HCT116 (cell line): Measurements from ENCODE around the gene SEPTIN5. TPM values are rescaled to one million over a fixed set of nuclear protein-coding genes. Genes with fewer than 3 reads are reported as not detected.

Experiments
- ATAC-seq: fragments of 200-7000 bp; cut with Tn5 transposase; 2 replicates; pipeline ENCODE4 v1.9.1; 2020; ENCODE audit warnings: mild to moderate bottlenecking, moderate library complexity
- BruUV-seq: library from RNA; stranded (reverse); fragments of 400-500 nt; replicated peaks from 2 replicates; lab custom pipeline; 2021; lab: Mats Ljungman, UMichigan
- CTCF ChIA-PET: fragments of 300-600 bp; sonication (Branson Sonifier 250); formaldehyde crosslinking; loops from one replicate; lab custom pipeline; 2021; ENCODE audit warnings: antibody characterized with exemption; lab: Charles Lee
- POLR2A ChIA-PET: fragments of 300-600, 350-600 bp; sonication (Branson Sonifier 250); formaldehyde crosslinking; loops from one replicate; lab custom pipeline; 2021; ENCODE audit warnings: antibody characterized with exemption; lab: Charles Lee
- RAD21 ChIA-PET, 2 experiments: fragments of 300-600 bp; sonication (Branson Sonifier 250); formaldehyde crosslinking; loops; one replicate each; lab custom pipeline; 2023; ENCODE audit warnings: low total read pairs in 2 of 2; ENCODE audit not compliant: uncharacterized antibody in 2 of 2, unreplicated experiment in 2 of 2, low non-redundant PET in 1 of 2; lab: Charles Lee
- DNase-seq: peaks from one replicate; pipeline ENCODE4 v3.0.0-alpha.2; 2010; ENCODE audit warnings: low read depth, low spot score
- H2AFZ ChIP-seq: fragments of 200-600 bp; shearing (Covaris generic), sonication (generic); 2 replicates; pipeline ENCODE4 v1.6.1; 2017; ENCODE audit warnings: low read depth, mixed run types, mixed read lengths, antibody characterized with exemption, low read length; ENCODE audit not compliant: poor library complexity, severe bottlenecking
- H3K27ac ChIP-seq: 2 replicates; pipeline ENCODE4 v1.5.1; 2012; ENCODE audit warnings: low read depth, low read length
- H3K27me3 ChIP-seq: fragments of 200-600 bp; sonication (generic); 2 replicates; pipeline ENCODE4 v1.6.1; 2016; ENCODE audit warnings: mixed run types, low read length, mixed read lengths; ENCODE audit not compliant: insufficient read depth
- H3K36me3 ChIP-seq, 2 experiments: fragments of 200-500 bp in 1 of 2; fragments of 200-600 bp in 1 of 2; sonication (Bioruptor generic) in 1 of 2; sonication (generic) in 1 of 2; 2 replicates each; pipeline versions ENCODE4 v1.5.1 to v1.6.1; 2014 to 2016; ENCODE audit warnings: low read length in 2 of 2, inconsistent platforms in 1 of 2, mixed read lengths in 1 of 2, mixed run types in 1 of 2; ENCODE audit not compliant: insufficient read depth in 2 of 2, control insufficient read depth in 1 of 2
- H3K4me1 ChIP-seq, 2 experiments: fragments of 200-600 bp in 1 of 2; sonication (generic) in 1 of 2; 2 replicates each; pipeline versions ENCODE4 v1.5.1 to v1.6.1; 2012 to 2017; ENCODE audit warnings: low read length in 2 of 2, inconsistent platforms in 1 of 2, mild to moderate bottlenecking in 1 of 2, mixed read lengths in 1 of 2, mixed run types in 1 of 2, moderate library complexity in 1 of 2; ENCODE audit not compliant: insufficient read depth in 2 of 2, control insufficient read depth in 1 of 2
- H3K4me2 ChIP-seq: fragments of 200-600 bp; sonication (generic); 2 replicates; pipeline ENCODE4 v1.6.1; 2017; ENCODE audit warnings: mixed run types, low read length, mixed read lengths
- H3K4me3 ChIP-seq, 2 experiments: fragments of 200-600 bp in 1 of 2; sonication (generic) in 1 of 2; replicated peaks in 1 of 2; 2 replicates each; pipeline ENCODE4 v1.5.1; 2011 to 2016; ENCODE audit warnings: low read length in 2 of 2, control low read depth in 1 of 2, low read depth in 1 of 2, mild to moderate bottlenecking in 1 of 2, mixed read lengths in 1 of 2, mixed run types in 1 of 2
- H3K79me2 ChIP-seq: fragments of 200-600 bp; sonication (generic); 2 replicates; pipeline ENCODE4 v1.6.1; 2017; ENCODE audit warnings: mild to moderate bottlenecking, mixed run types, low read length, moderate library complexity, mixed read lengths; ENCODE audit not compliant: insufficient read depth
- H3K9ac ChIP-seq: fragments of 200-600 bp; sonication (generic); 2 replicates; pipeline ENCODE4 v1.6.1; 2016; ENCODE audit warnings: low read length, mixed read lengths
- H3K9me2 ChIP-seq: fragments of 200-600 bp; sonication (generic), shearing (Covaris generic); 2 replicates; pipeline ENCODE4 v1.6.1; 2017; ENCODE audit warnings: mixed run types, mild to moderate bottlenecking, moderate library complexity; ENCODE audit not compliant: insufficient read depth
- H3K9me3 ChIP-seq, 2 experiments: fragments of 200-500 bp in 1 of 2; fragments of 200-600 bp in 1 of 2; sonication (Bioruptor generic) in 1 of 2; sonication (generic) in 1 of 2; 2 replicates each; pipeline ENCODE4 v1.6.1; 2014 to 2017; ENCODE audit warnings: low read length in 2 of 2, mixed read lengths in 2 of 2, inconsistent platforms in 1 of 2, low read depth in 1 of 2, mild to moderate bottlenecking in 1 of 2, mixed run types in 1 of 2, moderate library complexity in 1 of 2; ENCODE audit not compliant: control insufficient read depth in 1 of 2, insufficient read depth in 1 of 2
- H4K20me1 ChIP-seq: fragments of 200-600 bp; sonication (generic), shearing (Covaris generic); 2 replicates; pipeline ENCODE4 v1.6.1; 2017; ENCODE audit warnings: mixed run types, mild to moderate bottlenecking, moderate library complexity; ENCODE audit not compliant: insufficient read depth
- CEBPB ChIP-seq: IDR thresholded peaks from 2 replicates; pipeline ENCODE4 v1.6.1; 2012; ENCODE audit warnings: low read depth
- EZH2 ChIP-seq: fragments of 200-600 bp; sonication (generic); IDR thresholded peaks from 2 replicates; pipeline ENCODE4 v1.6.1; 2017; ENCODE audit warnings: antibody characterized with exemption, mixed run types
- JUND ChIP-seq: IDR thresholded peaks from 2 replicates; pipeline ENCODE4 v1.6.1; 2012
- POLR2A ChIP-seq: IDR thresholded peaks from 2 replicates; pipeline ENCODE4 v1.7.0; 2011; ENCODE audit warnings: borderline replicate concordance; ENCODE audit not compliant: insufficient read depth, insufficient read length; ENCODE audit errors: extremely low read depth
- SRF ChIP-seq: IDR thresholded peaks from 2 replicates; pipeline ENCODE4 v1.6.1; 2012; ENCODE audit warnings: low read depth
- YY1 ChIP-seq: IDR thresholded peaks from 2 replicates; pipeline ENCODE4 v1.6.1; 2011; ENCODE audit warnings: low read length, low read depth, moderate library complexity, mild to moderate bottlenecking; ENCODE audit not compliant: insufficient replicate concordance; ENCODE audit errors: extremely low read depth
- ZBTB33 ChIP-seq: IDR thresholded peaks from 2 replicates; pipeline ENCODE4 v1.6.1; 2011; ENCODE audit warnings: mild to moderate bottlenecking, low read length, moderate library complexity; ENCODE audit not compliant: insufficient replicate concordance; ENCODE audit errors: extremely low read depth
- ZFX ChIP-seq: fragments of 450-650 bp; IDR thresholded peaks from 2 replicates; pipeline ENCODE4 v1.6.1; 2017
- intact Hi-C: fragments of 100-400 bp; cut with micrococcal nuclease; formaldehyde crosslinking; loops from 2 replicates; pipeline ENCODE4 v1.10.0; 2022
- total RNA-seq: library from RNA; stranded (reverse); gene quantifications from one replicate; pipeline ENCODE4 v1.2.1, GENCODE V29; 2021; ENCODE audit not compliant: unreplicated experiment

The SEPTIN5 gene
- total RNA-seq, 1 experiment from 2014 or later = 9.0 TPM

GRCh38 chr22:19766511-19767426 is 52.5 kb downstream of the SEPTIN5 start (continued):
- no peak for TF ChIP-seq ZBTB33
- TF ChIP-seq, all 23 proteins: peak for 5

DNA sequence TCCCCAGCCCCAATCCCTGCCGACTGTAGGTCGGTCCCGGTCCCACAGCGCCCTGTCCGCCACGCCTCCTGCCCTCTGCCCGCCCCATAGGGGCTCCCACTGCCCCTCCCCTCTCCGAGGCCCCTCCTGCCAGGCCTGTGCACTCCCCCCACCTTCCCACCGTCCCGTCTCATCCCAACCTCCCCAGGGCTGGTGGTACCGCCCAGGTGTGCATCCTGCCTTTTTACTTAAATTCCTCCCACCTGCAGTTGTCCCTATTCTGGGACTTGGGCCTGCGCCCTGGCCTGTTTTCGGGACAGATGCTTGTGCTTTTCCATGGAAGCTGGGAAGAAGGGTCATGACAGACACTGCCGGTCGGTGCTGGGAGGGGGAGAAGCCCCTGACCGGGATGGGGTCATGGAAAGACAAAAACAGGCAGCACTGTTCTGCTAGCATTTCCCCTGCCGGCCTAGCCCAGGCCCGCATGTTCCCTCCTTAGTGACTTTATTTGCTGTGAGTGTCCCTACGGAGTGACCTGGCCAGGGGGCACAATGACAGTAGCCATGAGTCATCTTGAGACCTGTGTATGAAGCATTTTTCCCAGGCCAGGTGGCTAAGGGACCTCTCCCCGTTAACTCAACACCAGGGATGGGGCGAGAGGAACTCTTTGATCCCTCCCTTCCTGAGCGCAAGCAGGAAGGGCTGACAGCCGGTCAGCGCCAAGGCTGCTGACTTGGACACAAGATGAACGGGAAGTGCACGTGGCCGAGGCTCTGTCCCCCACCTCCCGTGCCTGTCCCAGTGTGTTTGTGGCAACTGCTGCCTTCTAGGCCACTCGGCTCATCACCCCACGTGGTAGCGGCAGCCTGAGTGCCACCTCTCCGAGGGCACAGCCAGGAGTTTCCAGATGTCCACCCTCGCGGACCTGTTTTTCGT is 53.4 kb downstream of the SEPTIN5 start:
- H3K9ac ChIP-seq = peak overlapping the region; percentile 88
- TSS peak; percentile 56 for BruUV-seq
- POLR2A ChIA-PET = interaction anchor here (1.0 kb wide), 1 partner anchor 11 kb away, joined by 4 read pairs; no protein-coding TSS in a partner anchor
- peak; percentile 80 for ATAC-seq
- H3K4me3 ChIP-seq = peak overlapping the region; percentile 72 to 87
- H3K36me3 ChIP-seq = no peaks in the 10 kb centered on the region
- peak overlapping the region; percentile 94 for H3K27ac ChIP-seq
- intact Hi-C loops = loop anchor here (5.0 kb wide), 1 partner anchor 90 kb away; no protein-coding TSS in a partner anchor
- H3K4me1 ChIP-seq = peaks cover 12 to 23% of the 10 kb centered on the region in 2 experiments
- peak overlapping the region; percentile 35 for H2AFZ ChIP-seq
- H3K27me3 ChIP-seq = no peaks in the 10 kb centered on the region
- TF ChIP-seq SRF (no peak), POLR2A (no peak), ZFX (no peak), JUND (no peak), CEBPB (no peak), EZH2 (no peak), YY1 (no peak)
- TF ChIP-seq, all 23 proteins: peak for 0
- ChIA-PET CTCF (no interaction called here), RAD21 (interaction anchor here in 1 of 2 experiments (0.7 kb wide), 1 partner anchor 143 kb away, joined by 4 read pairs; no protein-coding TSS in a partner anchor)
- Histone ChIP-seq H3K4me2 (peak overlapping the region; percentile 97), H4K20me1 (no peaks in the 10 kb centered on the region), H3K9me2 (no peaks in the 10 kb centered on the region), H3K79me2 (peaks cover 33% of the 10 kb centered on the region), H3K9me3 (no peaks in the 10 kb centered on the region)
- DNase-seq = peak; percentile 26
